ENCODE data around the gene TRPM3.
A peak's percentile ranks its signal among the peaks of the same experiment; 100 is the strongest.

The TRPM3 gene

DNA sequence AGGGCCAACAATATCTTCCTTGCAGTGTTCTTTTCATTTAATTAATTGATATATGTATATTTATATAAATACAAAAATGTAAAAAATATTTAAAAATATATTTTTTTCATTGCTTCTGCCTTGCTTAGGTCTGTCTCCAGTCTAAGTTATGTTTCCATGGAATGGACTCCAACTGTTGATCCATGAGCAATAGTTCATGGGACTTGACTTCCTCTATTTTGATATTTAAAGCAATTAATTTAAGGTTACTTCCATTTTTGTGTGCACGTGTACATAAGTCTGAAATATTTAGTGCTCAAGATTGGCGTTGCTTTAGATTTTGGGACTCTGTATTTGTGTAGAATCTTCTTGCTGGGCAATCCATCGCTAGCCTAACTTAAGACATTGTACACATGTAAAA, 551.6 kb downstream of the TRPM3 start:
- no peak for DNase-seq

DNA sequence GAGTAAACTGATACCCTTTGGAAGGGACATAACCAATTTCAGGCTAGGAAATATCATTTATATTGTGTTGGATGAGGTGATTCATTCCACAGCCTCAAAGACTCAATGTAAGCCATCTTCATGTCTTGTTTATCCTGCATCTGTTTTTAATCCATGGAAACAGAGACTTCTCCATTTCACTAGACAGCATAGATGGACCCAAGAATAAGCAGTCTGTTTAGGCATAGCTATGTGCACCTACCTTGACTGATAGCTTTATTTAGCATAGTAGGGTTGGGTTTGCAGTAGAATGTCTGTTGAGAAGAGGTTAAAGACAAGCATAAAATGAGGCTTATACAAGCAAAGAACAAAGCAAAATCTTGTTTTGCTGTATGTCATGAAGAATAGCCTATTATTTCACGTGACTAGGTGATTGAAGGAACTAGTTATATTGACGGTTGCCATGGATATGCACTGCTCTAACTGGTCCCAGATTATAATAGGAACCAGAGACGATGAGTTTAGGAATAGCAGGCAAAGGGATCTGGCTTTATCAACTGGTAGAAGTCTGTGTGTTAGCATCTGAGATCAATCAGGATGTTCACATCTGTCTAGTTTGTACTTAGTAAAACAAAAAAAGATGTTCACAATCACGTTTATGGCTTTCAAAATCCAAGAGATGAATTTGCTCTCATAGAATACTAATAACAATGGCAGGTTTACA, 552.2 kb downstream of the TRPM3 start:
- no peak for DNase-seq

DNA sequence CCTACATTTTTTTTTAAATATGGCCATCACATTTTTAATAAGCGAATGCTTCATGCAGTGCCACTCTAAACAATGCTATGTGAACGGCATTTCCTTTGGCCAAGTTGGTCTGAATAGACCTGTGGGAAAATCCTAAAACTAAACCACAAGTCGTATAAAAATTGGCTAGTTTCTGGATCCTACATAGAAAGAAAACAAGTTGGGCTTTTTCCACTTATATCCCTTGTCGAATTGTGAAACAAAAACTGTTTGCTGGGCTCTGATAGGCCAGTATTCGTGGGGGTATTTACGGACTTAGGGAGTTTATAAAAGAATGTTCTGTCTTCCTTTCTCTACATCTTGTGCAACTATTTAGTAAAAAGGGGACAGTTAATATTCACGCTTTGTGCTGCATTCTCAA, 553.9 kb downstream of the TRPM3 start:
- no peak for DNase-seq

DNA sequence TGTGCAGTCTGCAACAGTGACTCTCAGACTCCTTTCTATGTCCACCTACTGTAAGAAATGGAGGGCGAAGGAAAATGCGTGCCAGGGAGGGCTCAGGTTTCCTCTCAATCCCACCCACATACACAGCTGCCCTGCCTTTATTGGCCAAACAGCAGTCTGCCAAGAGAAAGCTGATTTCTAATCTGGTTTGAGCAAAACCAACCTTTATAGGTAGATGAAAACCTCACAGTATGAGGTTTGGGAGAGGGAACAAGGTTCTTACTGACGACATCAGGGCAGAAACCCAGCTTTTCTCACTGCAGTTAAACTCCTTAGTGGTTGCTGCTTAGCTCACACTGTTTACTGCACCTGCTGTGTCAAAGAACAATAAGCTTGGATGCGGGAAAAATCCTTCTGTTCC, 554.7 kb downstream of the TRPM3 start:
- no peak for DNase-seq

DNA sequence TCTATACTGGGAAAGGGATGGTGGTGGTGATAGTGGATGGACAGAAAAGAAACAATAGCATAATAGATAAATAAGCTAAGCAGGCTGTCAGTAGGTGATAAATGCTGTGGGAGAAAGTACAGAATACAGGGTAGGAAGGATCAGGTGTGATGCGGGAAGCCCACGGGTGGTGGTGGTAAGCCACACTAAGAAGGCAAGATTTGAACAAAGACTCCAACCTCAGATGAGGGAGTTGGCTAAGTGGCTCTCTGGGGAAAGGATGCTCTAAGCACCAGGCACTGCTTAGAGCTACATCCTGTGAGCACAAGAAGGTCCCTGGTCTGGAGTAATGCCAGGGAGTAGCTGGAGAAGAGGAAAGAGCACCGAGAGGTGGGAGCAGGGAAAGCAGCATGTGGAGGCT, 555.4 kb downstream of the TRPM3 start:
- peak; percentile 8 for DNase-seq

DNA sequence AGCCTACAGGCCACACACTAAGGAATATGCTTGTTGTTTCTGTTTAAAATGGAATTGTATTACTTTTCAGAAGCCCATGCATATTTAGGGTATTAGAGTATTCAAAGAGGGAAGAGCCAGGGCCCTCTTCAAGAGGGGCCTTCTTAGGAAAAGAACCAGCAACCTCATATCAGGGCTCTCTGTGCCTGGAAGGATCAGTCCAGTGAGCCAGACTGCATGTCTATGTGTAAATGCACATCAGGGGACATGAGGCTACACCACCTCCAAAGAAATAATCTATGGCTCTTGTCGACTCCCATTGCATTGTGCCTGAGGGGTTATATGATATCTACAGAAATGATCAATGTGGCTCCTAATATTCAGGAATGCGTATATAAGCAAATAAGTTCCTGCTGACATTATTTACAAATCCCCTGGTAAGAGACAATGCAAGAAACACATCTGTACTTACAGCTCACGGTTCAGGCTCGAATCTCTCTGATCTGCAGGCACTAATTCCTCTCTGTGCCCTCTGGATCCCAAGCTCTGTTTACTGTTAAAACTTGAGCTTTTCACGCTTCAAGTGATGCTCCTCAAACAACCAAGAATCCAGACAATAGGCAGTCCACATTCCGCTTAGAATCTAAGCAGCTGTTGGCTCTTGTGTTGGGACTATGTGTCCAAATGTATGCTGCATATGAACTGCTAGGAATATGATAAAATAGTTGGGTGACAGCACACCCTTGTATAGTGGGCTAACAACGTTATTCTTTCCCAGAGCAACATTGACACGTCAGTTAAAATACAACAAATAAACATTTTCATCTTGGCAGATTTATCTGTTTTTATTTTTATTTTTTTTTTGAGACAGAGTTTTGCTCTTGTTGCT, 556.7 kb downstream of the TRPM3 start:
- no peak for DNase-seq

DNA sequence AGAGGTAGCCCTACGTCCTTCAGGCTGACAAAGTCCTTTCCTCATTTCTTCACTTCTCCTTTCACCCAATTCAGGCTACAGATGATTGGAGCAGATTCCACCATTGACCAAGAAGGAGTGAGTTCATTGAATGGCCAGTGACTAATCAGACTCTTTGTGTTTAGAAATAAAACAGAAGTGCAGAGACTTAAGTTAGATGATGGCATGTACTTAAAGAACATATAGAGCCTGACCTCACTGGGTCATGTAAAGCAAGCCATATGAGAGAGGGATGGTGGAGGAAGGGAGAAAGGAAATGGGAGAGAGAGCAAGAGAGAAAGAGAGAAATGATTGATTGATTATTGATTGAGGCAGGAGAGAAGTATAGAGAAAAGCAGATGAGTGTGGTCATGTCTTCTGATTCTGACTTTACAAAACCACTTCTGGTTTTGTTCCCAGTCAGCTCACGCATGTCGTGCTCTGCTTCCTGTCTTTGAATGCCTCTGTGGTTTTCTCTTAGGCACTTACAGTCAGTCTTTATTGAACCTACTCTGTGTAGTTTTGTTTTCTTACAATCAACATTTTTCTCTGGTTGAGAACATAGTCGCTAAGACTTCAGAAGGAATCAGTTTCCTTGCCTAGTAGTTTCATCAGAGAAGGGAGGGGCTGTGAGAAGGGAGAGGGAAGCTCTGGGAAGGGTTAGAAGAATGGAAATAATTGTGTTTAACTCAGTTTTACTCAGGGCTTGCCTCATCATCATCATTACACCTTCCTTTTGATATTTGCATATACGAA, 557.8 kb downstream of the TRPM3 start:
- peak; percentile 64 for DNase-seq

DNA sequence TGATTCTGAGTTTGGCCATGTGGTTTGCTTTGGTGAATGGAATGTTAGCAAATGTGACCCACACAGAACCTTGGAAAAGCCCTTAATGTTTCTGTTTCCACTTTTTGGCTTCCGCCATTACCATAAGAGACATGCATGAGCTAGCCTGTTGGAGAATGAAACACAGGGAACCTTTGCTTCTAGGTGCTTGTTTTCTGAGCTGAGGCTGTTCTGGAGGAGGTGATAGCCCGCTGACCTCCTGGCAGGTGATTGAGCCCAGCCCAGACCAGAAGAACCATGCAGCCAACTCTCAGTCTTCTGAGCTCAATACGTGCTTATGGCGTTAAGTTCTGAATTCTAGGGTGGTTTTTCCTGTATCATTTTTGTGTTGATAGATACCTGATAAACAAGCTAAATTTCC, 558.4 kb downstream of the TRPM3 start:
- no peak for DNase-seq

DNA sequence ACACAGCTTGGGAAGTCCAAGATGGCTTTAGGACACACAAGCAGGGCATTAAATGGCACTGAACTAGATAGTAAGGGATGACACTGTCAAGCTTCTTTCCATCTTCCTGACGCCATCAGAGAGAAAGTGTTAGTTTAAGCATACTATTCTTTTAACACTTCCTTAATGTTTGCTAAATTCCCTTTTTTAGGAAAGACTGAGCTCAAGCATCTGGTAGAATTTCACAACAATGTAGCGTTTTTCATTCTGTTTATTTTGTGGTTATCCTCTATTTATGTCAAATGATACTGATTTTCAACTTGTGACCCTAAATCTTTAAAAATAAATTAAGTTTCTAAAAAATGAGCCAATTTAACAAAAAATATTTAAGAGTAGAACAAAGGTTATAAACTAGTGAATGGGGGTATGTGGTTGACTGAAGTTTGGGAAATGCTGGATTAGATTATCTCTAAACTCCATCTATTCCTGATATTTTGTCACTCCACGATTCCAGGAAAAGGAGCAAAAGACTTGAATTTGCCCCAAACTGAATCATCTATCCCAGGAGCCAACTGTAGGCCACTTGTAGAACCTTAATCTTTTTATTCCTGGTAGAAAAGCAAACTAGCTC, 559.5 kb downstream of the TRPM3 start:
- DNase-seq, result no peak

DNA sequence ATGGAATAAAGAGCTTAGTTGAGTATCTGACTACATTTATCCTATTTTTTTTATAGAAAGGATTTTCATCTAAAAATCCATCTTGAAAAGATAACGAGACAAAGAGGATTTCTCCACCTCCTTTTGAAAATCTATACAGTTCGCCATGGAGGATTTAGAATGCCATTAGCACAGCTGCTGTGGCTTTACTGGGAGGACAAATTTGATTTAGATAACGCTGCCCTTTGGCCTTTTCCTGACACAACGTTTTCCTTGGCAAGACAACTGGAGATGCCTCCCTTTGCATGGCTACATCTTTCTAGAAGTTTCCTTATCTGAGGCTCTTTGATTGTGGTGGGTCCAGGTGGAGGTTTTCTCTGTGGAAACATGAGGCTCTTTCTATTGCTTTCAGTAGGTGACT, 560.3 kb downstream of the TRPM3 start:
- DNase-seq, result no peak

DNA sequence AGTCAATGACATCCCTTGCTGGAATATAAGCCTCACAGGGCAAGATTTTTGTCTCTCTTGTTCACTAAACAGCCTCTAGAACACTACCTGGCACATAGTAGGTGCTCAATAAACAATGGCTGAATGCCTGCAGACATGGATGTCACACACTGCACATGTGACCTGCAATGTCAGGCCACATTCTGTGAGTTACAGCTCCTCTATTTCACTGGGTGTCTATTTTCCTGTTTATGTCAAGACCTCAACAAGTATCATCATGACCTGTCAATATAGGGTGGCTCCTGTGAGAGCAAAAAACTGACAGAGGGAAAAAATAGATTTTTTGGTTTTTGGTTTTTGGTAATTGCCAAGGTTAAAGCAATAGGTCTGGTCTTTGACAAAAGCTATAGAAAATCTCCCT, 562.3 kb downstream of the TRPM3 start:
- no peak for DNase-seq

DNA sequence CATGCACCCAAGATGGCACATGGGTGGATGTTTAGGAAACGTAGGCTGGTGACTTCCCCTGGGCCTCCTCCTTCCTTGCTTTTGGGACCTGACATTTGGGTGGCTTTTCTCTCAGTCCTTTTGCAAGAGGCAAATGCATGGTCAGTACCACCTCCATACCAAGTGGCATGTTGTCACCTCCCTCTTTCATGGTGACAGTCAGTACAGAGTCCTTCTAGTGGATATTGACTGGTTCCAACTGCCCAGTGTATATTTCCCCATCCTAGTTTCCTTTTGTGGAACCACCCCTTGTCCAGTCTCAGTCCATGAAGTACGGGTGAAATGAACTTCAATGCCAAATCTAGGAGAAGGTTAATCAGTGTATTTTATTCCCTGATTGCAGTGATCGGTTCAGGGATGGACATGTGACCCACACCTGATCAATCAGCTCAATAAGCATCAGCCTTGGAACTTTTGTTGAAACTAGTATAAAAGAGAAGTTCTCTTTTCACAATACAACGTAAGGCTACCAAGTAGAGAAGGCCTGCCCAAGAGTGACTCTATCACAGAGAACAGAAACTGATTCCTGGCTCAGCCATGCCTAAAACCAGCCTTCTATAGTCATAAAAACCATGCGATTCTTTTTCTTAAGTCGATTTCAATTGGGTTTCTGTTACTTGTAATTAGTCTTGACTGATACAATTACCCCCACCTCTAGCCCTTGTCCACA, 563.6 kb downstream of the TRPM3 start:
- DNase-seq, result no peak

DNA sequence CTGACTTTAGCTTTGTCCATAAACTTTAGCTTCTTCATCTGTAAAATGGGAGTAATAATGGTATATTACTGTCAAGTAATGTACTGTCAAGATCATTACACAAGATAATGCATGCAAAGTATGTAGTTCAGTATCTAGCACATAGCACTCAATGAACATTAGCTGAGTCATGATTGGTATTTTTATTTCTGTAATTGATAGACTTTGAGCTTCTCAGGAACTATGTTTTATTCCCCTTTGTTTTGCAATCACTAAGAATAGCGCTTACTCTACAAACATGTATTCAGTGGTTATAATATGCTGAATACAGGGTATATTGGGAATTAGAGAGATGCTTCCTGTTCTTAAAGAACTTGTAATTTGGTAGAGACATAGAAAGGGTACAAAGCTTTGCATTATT, 564.6 kb downstream of the TRPM3 start:
- no peak for DNase-seq

DNA sequence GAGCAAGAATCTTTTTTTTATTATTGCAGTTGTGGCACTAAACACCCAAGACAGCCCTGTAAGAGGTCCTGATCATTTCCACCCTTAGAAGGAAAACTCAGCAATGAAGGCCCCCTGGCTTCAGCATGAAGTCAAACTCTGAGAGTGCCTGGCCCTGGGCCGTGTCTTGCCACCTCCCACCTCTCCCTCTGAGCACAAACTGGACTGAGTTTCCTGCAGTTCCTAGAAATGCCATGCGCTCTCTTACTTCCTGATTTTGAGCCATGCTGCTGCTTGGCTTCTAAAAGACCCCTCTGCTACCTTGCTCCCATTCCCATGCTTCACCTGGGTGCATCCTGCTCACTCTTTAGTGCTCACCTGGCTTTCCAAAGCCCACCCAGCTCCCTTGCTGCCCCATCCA, 566.5 kb downstream of the TRPM3 start:
- no peak for DNase-seq

DNA sequence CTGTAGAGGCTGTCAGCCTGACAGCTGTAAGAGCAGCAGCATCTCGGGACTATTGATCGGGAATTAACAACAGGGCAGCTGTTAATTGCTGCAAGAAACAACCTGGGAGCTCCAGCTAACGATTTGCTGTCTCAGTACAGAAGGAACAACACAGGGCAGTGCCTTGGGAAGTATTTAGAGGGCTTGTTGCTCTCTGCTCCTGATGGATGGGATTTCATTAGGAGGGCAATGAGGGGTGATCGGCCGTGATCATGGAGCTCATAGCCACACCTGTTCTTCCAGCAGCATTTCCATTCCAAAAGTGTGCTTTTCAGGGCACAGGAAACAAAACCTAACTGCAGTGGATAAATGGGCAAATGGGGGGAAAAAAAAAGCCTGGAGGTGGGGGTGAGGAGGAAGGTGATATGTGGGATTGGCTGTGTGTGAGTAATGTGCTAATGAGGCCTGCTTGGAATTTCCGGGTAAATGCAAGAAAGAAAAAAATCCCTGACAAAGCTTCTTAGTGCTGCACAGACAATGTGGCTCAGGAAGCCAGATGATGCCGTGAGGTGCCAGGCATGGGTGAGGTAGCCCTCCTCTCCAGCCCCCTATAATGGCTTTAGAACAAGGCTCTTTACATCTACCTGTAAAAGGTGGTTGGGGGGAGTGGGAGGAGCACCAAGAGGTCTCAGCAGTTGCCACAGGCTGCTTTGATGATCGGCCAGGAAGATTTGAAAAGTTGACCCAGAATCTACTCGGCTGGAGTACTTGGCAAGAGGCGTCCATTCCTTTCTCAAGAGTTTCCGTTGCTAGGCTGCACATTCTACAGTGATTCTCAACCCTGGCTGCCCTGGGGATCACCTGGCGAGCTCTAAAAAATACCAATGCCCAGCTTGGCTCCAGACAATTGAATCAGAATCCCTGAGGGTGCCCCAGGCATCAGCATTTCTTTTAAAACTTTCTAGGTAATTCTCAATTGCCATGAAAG, 567.4 kb downstream of the TRPM3 start:
- no peak for DNase-seq

DNA sequence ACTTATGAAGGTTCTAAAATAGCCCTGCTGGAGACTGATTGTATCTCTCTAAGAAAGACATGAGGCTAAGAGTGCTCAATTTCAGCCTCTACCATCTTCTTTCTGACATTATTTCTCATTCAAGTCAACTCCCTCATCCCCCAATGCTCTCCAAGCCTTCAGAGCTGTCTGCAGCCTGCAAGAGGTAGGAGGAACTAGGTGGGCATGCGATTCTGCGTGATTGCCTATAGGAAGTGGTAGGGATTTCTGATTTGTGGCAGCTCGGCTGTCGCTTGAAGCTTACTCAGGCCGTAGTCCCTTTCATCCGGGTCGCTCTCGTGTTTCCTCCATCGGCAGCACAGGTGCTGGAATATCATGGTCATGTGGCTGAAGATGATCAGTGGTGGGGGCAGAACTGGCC, 568.9 kb downstream of the TRPM3 start:
- DNase-seq, result no peak

DNA sequence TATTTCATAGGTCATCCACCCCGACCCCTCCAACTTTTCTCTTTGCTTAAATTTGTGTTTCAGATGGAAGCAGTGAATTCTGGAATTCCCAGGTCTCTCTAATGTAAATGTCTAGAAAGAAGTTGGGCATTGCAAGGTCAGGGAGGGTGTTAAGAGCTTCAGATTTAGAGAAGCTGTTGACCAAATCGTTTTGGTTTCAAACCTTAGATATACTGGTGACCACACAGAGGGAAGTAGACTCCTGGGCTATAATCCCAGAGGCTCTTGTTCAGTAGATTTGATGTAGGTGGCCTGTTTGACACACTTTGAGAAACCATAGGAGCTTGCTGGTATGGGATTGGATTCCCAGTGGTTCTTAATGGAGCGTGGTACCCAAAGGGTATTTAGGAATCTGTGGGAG, 569.6 kb downstream of the TRPM3 start:
- no peak for DNase-seq

DNA sequence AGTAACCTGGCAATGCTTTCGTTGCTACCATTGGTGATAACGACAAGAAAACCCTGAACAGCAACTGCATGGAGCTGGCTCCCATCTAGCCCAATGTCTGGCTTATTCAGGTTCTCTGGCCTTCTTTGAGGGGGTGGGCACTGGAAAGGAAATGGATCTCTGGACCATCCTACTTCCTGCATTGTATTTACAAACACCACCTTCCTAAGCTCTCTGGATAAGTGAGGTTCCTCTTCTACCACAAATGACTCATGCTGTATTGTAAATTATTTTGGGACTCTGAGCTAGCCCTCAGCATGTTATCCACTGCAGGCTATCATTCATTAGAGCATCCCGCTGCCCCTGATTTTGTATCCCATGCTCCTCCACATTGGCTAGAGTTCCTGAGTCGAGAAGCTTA, 570.0 kb downstream of the TRPM3 start:
- no peak for DNase-seq

DNA sequence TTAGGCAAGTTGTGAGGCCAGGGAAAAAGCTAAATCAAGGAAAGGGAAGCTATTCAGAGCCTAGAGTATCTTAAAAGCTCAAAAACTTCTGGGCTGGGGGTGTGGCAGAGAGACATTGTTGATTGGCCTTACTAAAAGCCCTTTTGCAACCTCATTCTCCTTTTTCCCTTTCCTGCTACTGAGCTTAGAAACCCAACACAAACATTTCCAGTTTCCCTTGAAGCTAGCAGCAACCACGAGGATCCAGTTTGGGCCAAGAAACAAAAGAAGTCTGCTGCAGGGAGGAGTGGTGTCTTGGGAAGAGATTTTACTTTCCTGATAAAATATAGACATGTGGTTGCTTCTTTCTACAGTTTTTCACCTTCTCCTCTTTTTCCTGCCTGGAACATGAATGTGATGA, 571.5 kb downstream of the TRPM3 start:
- DNase-seq, result no peak

DNA sequence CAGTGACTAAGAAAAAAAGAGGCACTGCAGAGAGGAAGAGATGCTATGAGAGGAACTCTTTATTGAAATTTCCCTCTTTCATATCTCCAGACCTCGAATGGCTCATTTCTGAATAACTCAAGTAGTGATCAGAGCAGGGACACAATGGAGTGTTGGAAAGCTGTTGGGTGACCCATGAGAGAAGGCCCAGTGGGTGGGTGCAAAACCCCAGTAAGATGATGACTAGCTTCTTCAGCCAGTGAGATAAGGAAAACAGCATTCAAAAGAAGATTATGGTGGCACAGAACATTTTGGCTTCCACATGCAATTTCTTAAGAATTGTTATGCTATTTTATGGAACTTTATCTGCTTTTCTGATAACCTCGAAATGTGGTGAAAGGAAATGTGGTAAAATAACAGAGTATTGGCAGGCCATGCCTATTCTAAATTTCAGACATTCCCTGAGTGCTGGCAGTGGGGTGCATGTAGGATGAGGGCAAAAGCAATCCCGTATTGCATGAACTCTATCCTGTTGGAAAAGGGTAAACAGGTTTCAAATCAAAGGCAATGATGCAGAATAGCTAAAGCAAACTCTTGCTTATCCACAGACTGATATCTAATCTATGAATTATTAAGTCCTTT, 579.0 kb downstream of the TRPM3 start:
- no peak for DNase-seq

DNA sequence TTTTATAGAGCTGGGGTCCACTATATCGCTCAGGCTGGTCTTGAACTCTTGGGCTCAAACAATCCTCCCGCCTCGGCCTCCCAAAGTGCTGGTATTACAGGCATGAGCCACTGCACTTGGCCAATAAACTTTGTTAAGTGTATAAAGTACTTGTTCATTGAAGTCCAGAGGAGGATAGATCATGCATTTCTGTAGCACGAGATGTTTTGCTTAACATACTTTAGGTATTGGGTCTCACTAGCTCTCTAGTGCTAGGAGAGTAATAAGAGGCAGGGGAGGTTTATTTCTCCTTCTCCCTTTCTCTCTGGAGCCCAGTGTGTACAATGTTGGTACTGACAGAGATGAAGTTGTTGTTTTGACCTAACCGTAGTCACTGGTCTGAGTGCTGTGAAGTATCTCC, 581.4 kb downstream of the TRPM3 start:
- no peak for DNase-seq

Measured in CD4-positive, alpha-beta T cell treated with Interleukin-6 for 4 hours (primary cell).